Measurements from ENCODE around the gene MAG. TPM values are rescaled to one million over a fixed set of nuclear protein-coding genes. Genes with fewer than 3 reads are reported as not detected.

Gene MAG
- total RNA-seq, 1 experiment from 2014 or later, result 0.17 TPM

GRCh38 chr19:35294859-35295791 is 3.2 kb downstream of the MAG start:
- BruUV-seq (replicated peaks), result no TSS peak
- H3K9me2 ChIP-seq (ENCODE audit: insufficient read depth), result no peaks in the 10 kb centered on the region
- no peak overlapping the region for H3K27ac ChIP-seq (ENCODE audit: low read depth, low read length)
- H3K36me3 ChIP-seq (ENCODE audit: control insufficient read depth in 1 of 2, insufficient read depth in 2 of 2, low read length in 2 of 2), result no peaks in the 10 kb centered on the region
- ATAC-seq (no peak), DNase-seq (ENCODE audit: low read depth, low spot score) (no peak)
- H3K4me2 ChIP-seq (ENCODE audit: low read length), result no peak overlapping the region
- no peak overlapping the region for H2AFZ ChIP-seq (ENCODE audit: low read depth, low read length, poor library complexity, severe bottlenecking)
- H3K9ac ChIP-seq (ENCODE audit: low read length), result no peak overlapping the region
- peaks cover 0 to 7% of the 10 kb centered on the region in 2 experiments; a peak in 1 of 4 replicates for H3K4me1 ChIP-seq (ENCODE audit: control insufficient read depth in 1 of 2, insufficient read depth in 2 of 2, low read length in 2 of 2)
- TF ChIP-seq ELF1 (IDR thresholded peaks at IDR 0.05; ENCODE audit: borderline replicate concordance, low read depth), result no peak
- intact Hi-C loops (cut with micrococcal nuclease), result no loop called here
- H4K20me1 ChIP-seq (ENCODE audit: insufficient read depth), result no peaks in the 10 kb centered on the region
- H3K9me3 ChIP-seq (ENCODE audit: control insufficient read depth in 1 of 2, insufficient read depth in 1 of 2, low read depth in 1 of 2, low read length in 2 of 2), result peaks cover 0 to 6% of the 10 kb centered on the region in 2 experiments; a peak in 1 of 4 replicates
- ChIA-PET RAD21 (ENCODE audit: low non-redundant PET in 1 of 2, low total read pairs in 2 of 2, uncharacterized antibody in 2 of 2, unreplicated experiment in 2 of 2) (no interaction called here), CTCF (no interaction called here), POLR2A (no interaction called here)
- no peaks in the 10 kb centered on the region for H3K79me2 ChIP-seq (ENCODE audit: insufficient read depth, low read length)
- H3K4me3 ChIP-seq (replicated peaks in 1 of 2; ENCODE audit: low read depth in 1 of 2, low read length in 2 of 2), result no peak overlapping the region
- H3K27me3 ChIP-seq (ENCODE audit: insufficient read depth, low read length), result no peaks in the 10 kb centered on the region

DNA sequence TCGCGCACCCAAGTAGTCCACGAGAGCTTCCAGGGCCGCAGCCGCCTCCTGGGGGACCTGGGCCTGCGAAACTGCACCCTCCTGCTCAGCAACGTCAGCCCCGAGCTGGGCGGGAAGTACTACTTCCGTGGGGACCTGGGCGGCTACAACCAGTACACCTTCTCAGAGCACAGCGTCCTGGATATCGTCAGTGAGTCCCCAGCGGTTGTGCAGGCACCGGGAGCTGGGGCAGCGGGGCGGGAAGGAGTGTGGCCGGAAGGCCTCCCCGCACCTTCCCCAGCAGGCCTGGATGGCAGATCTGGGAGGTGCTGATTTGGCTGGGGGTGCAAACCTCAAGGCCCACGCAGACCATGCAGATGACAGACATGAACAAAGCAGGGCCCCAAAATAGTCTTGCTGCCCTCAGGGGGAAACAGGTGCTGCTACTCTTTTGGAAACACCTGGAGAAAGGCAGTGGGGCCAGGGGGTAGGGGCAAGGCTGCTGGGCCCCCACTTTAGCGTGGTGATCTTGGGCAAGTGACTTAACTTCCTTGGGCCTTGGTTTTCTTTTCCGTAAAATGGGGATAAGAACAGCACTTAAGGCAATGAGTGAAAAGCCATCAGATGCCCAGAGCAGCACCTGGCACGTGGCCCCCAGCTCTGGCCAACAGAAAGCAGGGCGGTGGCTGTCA is 4.0 kb downstream of the MAG start:
- RAD21 ChIA-PET (ENCODE audit: low non-redundant PET in 1 of 2, low total read pairs in 2 of 2, uncharacterized antibody in 2 of 2, unreplicated experiment in 2 of 2), result no interaction called here
- Histone ChIP-seq H3K9me2 (ENCODE audit: insufficient read depth) (no peaks in the 10 kb centered on the region), H4K20me1 (ENCODE audit: insufficient read depth) (no peaks in the 10 kb centered on the region), H3K79me2 (ENCODE audit: insufficient read depth, low read length) (no peaks in the 10 kb centered on the region), H3K27me3 (ENCODE audit: insufficient read depth, low read length) (no peaks in the 10 kb centered on the region), H3K27ac (ENCODE audit: low read depth, low read length) (no peak overlapping the region), H3K9me3 (ENCODE audit: control insufficient read depth in 1 of 2, insufficient read depth in 1 of 2, low read depth in 1 of 2, low read length in 2 of 2) (peaks cover 0 to 6% of the 10 kb centered on the region in 2 experiments; a peak in 1 of 4 replicates), H3K4me3 (replicated peaks in 1 of 2; ENCODE audit: low read depth in 1 of 2, low read length in 2 of 2) (no peak overlapping the region), H3K4me1 (ENCODE audit: control insufficient read depth in 1 of 2, insufficient read depth in 2 of 2, low read length in 2 of 2) (peaks cover 0 to 1% of the 10 kb centered on the region in 2 experiments; a peak in 1 of 4 replicates), H3K36me3 (ENCODE audit: control insufficient read depth in 1 of 2, insufficient read depth in 2 of 2, low read length in 2 of 2) (no peaks in the 10 kb centered on the region), H2AFZ (ENCODE audit: low read depth, low read length, poor library complexity, severe bottlenecking) (no peak overlapping the region), H3K4me2 (ENCODE audit: low read length) (no peak overlapping the region), H3K9ac (ENCODE audit: low read length) (no peak overlapping the region)
- intact Hi-C loops (cut with micrococcal nuclease), result no loop called here
- ATAC-seq (no peak), DNase-seq (ENCODE audit: low read depth, low spot score) (no peak)
- POLR2A ChIA-PET, result no interaction called here
- CTCF ChIA-PET, result no interaction called here
- TF ChIP-seq REST (IDR thresholded peaks at IDR 0.05; ENCODE audit: low read depth) (no peak), POLR2A (IDR thresholded peaks at IDR 0.05; ENCODE audit: borderline replicate concordance, extremely low read depth, insufficient read depth, insufficient read length) (no peak), ZNF274 (IDR thresholded peaks at IDR 0.05; ENCODE audit: low read depth, low read length) (no peak), FOSL1 (IDR thresholded peaks at IDR 0.05; ENCODE audit: low read depth) (no peak), EZH2phosphoT487 (IDR thresholded peaks at IDR 0.05; ENCODE audit: borderline replicate concordance) (no peak), CBX3 (IDR thresholded peaks at IDR 0.05; ENCODE audit: low read depth) (no peak), EGR1 (IDR thresholded peaks at IDR 0.05; ENCODE audit: low read depth) (no peak), ZFX (IDR thresholded peaks at IDR 0.05) (no peak), JUND (IDR thresholded peaks at IDR 0.05) (no peak), RAD21 (IDR thresholded peaks at IDR 0.05; ENCODE audit: low read depth) (no peak), TCF7L2 (IDR thresholded peaks at IDR 0.05; ENCODE audit: borderline replicate concordance, extremely low read depth, insufficient read depth, insufficient read length) (no peak)
- TF ChIP-seq, protein P1, sequence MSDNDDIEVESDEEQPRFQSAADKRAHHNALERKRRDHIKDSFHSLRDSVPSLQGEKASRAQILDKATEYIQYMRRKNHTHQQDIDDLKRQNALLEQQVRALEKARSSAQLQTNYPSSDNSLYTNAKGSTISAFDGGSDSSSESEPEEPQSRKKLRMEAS (IDR thresholded peaks at IDR 0.05), result no peak
- TF ChIP-seq, protein P2, sequence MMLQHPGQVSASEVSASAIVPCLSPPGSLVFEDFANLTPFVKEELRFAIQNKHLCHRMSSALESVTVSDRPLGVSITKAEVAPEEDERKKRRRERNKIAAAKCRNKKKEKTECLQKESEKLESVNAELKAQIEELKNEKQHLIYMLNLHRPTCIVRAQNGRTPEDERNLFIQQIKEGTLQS (IDR thresholded peaks at IDR 0.05), result no peak
- no TSS peak for BruUV-seq (replicated peaks)

All from HCT116 (cell line).